ENCODE data around the gene KCNQ4. TPM values are rescaled to one million over a fixed set of nuclear protein-coding genes. Genes with fewer than 3 reads are reported as not detected.

Gene KCNQ4
- total and polyA plus RNA-seq, 2 of the 13 experiments (the other 11 are each of a cell fraction or from before 2014, with no cell fraction given), result 0.02 to 0.09 TPM

GRCh38 chr1:40862008-40862863 is 78.6 kb downstream of the KCNQ4 start, which contains the start of gene CITED4 (continued):
- TF ChIP-seq ZNF337 (CRISPR knock-in tag; IDR thresholded peaks at IDR 0.05; ENCODE audit: borderline replicate concordance, low read depth) (0 out of 2 replicates have a peak, but pooled peaks have one; percentile 17), REST (IDR thresholded peaks at IDR 0.05; ENCODE audit: borderline replicate concordance in 1 of 2, low read depth in 1 of 2, low read length in 2 of 2) (no peak), SP1 (IDR thresholded peaks at IDR 0.05) (no peak), SP1 (CRISPR knock-in tag; IDR thresholded peaks at IDR 0.05) (peak; percentile 93), ZNF414 (CRISPR knock-in tag; IDR thresholded peaks at IDR 0.05) (no peak), RBFOX2 (IDR thresholded peaks at IDR 0.05; ENCODE audit: low read depth, low read length) (peak; percentile 92), ZNF556 (CRISPR knock-in tag; IDR thresholded peaks at IDR 0.05; ENCODE audit: borderline replicate concordance) (0 out of 2 replicates have a peak, but pooled peaks have one; percentile 26), SIX1 (CRISPR knock-in tag; IDR thresholded peaks at IDR 0.05; ENCODE audit: borderline replicate concordance) (no peak), ZSCAN21 (CRISPR knock-in tag; IDR thresholded peaks at IDR 0.05; ENCODE audit: borderline replicate concordance) (peak; percentile 53; the same call in 1 of the 2 replicates), ELF4 (CRISPR knock-in tag; IDR thresholded peaks at IDR 0.05; ENCODE audit: borderline replicate concordance) (no peak), ZSCAN31 (CRISPR knock-in tag; IDR thresholded peaks at IDR 0.05; ENCODE audit: low read depth) (0 out of 2 replicates have a peak, but pooled peaks have one; percentile 33), ZFY (CRISPR knock-in tag; IDR thresholded peaks at IDR 0.05) (peak; percentile 91), KMT2A (CRISPR knock-in tag; IDR thresholded peaks at IDR 0.05) (no peak; the same call in 1 of the 2 replicates), AKAP8 (CRISPR knock-in tag; IDR thresholded peaks at IDR 0.05) (peak; percentile 38; the same call in 1 of the 2 replicates), ZEB1 (IDR thresholded peaks at IDR 0.05; ENCODE audit: insufficient replicate concordance, low read depth) (peak; percentile 41), ZNF543 (CRISPR knock-in tag; IDR thresholded peaks at IDR 0.05) (0 out of 2 replicates have a peak, but pooled peaks have one; percentile 7)
- TF ChIP-seq, protein P1, sequence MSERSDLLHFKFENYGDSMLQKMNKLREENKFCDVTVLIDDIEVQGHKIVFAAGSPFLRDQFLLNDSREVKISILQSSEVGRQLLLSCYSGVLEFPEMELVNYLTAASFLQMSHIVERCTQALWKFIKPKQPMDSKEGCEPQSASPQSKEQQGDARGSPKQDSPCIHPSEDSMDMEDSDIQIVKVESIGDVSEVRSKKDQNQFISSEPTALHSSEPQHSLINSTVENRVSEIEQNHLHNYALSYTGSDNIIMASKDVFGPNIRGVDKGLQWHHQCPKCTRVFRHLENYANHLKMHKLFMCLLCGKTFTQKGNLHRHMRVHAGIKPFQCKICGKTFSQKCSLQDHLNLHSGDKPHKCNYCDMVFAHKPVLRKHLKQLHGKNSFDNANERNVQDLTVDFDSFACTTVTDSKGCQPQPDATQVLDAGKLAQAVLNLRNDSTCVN (CRISPR knock-in tag; IDR thresholded peaks at IDR 0.05; ENCODE audit: borderline replicate concordance), result 0 out of 2 replicates have a peak, but pooled peaks have one; percentile 43
- TF ChIP-seq, protein P2, sequence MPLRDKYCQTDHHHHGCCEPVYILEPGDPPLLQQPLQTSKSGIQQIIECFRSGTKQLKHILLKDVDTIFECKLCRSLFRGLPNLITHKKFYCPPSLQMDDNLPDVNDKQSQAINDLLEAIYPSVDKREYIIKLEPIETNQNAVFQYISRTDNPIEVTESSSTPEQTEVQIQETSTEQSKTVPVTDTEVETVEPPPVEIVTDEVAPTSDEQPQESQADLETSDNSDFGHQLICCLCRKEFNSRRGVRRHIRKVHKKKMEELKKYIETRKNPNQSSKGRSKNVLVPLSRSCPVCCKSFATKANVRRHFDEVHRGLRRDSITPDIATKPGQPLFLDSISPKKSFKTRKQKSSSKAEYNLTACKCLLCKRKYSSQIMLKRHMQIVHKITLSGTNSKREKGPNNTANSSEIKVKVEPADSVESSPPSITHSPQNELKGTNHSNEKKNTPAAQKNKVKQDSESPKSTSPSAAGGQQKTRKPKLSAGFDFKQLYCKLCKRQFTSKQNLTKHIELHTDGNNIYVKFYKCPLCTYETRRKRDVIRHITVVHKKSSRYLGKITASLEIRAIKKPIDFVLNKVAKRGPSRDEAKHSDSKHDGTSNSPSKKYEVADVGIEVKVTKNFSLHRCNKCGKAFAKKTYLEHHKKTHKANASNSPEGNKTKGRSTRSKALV (CRISPR knock-in tag; IDR thresholded peaks at IDR 0.05), result peak; percentile 69; the same call in 1 of the 2 replicates
- TF ChIP-seq, protein P3, sequence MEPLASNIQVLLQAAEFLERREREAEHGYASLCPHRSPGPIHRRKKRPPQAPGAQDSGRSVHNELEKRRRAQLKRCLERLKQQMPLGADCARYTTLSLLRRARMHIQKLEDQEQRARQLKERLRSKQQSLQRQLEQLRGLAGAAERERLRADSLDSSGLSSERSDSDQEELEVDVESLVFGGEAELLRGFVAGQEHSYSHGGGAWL (CRISPR knock-in tag; IDR thresholded peaks at IDR 0.05), result 0 out of 2 replicates have a peak, but pooled peaks have one; percentile 34
- TF ChIP-seq, protein P4, sequence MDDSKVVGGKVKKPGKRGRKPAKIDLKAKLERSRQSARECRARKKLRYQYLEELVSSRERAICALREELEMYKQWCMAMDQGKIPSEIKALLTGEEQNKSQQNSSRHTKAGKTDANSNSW (CRISPR knock-in tag; IDR thresholded peaks at IDR 0.05; ENCODE audit: borderline replicate concordance), result no peak

Measured in HepG2 (cell line).